Activated CD4-positive, alpha-beta T cell treated with anti-CD3 and anti-CD28 coated beads for 36 hours (primary cell): ENCODE measurements around the gene AMPD3. TPM values are rescaled to one million over a fixed set of nuclear protein-coding genes. Genes with fewer than 3 reads are reported as not detected.

Source experiments
- ATAC-seq: fragments of 200-7000 bp; cut with Tn5 transposase; one replicate; pipeline ENCODE4 v1.10.0; 2021; ENCODE audit warnings: mild to moderate bottlenecking, moderate library complexity
- CTCF ChIA-PET: fragments of 350-600 bp; sonication (Branson Sonifier 250); formaldehyde crosslinking; loops from one replicate; lab custom pipeline; 2021; ENCODE audit warnings: antibody characterized with exemption; lab: Charles Lee
- POLR2A ChIA-PET: fragments of 350-600 bp; sonication (Branson Sonifier 250); formaldehyde crosslinking; loops from one replicate; lab custom pipeline; 2021; ENCODE audit warnings: antibody characterized with exemption, inconsistent platforms; lab: Charles Lee
- DNase-seq: peaks from one replicate; pipeline ENCODE4 v3.0.0-alpha.2; 2020
- H3K27ac Mint-ChIP-seq: one replicate; pipeline ENCODE4 v1.8.0; 2021; ENCODE audit warnings: mixed read lengths
- H3K27me3 Mint-ChIP-seq: one replicate; pipeline ENCODE4 v1.8.0; 2021; ENCODE audit warnings: mixed read lengths
- H3K36me3 Mint-ChIP-seq: one replicate; pipeline ENCODE4 v1.8.0; 2021; ENCODE audit warnings: low read depth, mixed read lengths
- H3K4me1 Mint-ChIP-seq: one replicate; pipeline ENCODE4 v1.8.0; 2021; ENCODE audit warnings: mixed read lengths
- H3K4me3 Mint-ChIP-seq: one replicate; pipeline ENCODE4 v1.8.0; 2021; ENCODE audit warnings: mild to moderate bottlenecking, moderate library complexity, mixed read lengths
- H3K9me3 Mint-ChIP-seq: one replicate; pipeline ENCODE4 v1.8.0; 2021; ENCODE audit warnings: low read depth, mixed read lengths
- intact Hi-C, 2 experiments: fragments of 100-400 bp; cut with DNase I in 1 of 2; cut with micrococcal nuclease in 1 of 2; formaldehyde crosslinking; loops; one replicate each; pipeline versions ENCODE4 v1.14.2 to v1.15.1; 2022 to 2024; cut with DNase I, micrococcal nuclease
- total RNA-seq, 2 experiments: library from RNA; stranded (reverse); gene quantifications; one replicate each; pipeline ENCODE4 v1.2.3, GENCODE V29; 2021

The AMPD3 gene
- total RNA-seq, 2 experiments from 2014 or later, result 26.3 to 27.1 TPM

DNA sequence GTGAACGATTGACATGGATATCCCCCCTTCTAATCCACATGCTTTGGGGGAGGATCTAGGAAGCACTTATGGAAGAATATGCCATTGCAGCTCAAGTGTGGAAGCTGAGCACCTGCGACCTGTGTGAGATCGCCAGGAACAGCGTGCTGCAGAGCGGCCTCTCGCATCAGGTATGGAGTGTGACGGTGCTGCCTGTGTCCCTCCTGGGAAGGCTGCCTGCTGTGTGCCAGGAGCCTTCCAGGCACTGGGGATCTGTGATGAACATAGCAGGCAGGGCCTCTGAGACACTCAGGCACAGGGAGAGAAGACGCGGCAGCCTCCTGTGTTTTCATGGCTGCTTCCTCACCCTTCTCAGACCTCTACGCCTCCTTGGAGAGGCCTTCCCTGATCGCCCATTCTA, 49.4 kb downstream of the AMPD3 start:
- ATAC-seq (no peak), DNase-seq (no peak)
- ChIA-PET POLR2A (no interaction called here), CTCF (interaction anchor here (1.2 kb wide), 1 partner anchor 98 kb away, joined by 4 read pairs; no protein-coding TSS in a partner anchor)
- no peak overlapping the region for H3K27ac Mint-ChIP-seq
- no peaks in the 10 kb centered on the region for H3K4me1 Mint-ChIP-seq
- H3K27me3 Mint-ChIP-seq, result no peaks in the 10 kb centered on the region
- H3K36me3 Mint-ChIP-seq, result peaks cover 29% of the 10 kb centered on the region
- H3K4me3 Mint-ChIP-seq, result no peak overlapping the region
- intact Hi-C loops, result no loop called here
- no peaks in the 10 kb centered on the region for H3K9me3 Mint-ChIP-seq

GRCh38 chr11:10505278-10506007, 50.4 kb downstream of the AMPD3 start:
- H3K4me3 Mint-ChIP-seq, result no peak overlapping the region
- H3K36me3 Mint-ChIP-seq, result peaks cover 21% of the 10 kb centered on the region
- H3K27ac Mint-ChIP-seq, result no peak overlapping the region
- DNase-seq (no peak), ATAC-seq (no peak)
- POLR2A ChIA-PET, result no interaction called here
- H3K9me3 Mint-ChIP-seq, result no peaks in the 10 kb centered on the region
- no peaks in the 10 kb centered on the region for H3K27me3 Mint-ChIP-seq
- intact Hi-C loops, result no loop called here
- H3K4me1 Mint-ChIP-seq, result no peaks in the 10 kb centered on the region
- CTCF ChIA-PET, result interaction anchor here (1.0 to 1.2 kb wide), 3 partner anchors 11 to 99 kb away, joined by 3 to 5 read pairs (median 4); partner anchors contain the start of gene AMPD3

DNA sequence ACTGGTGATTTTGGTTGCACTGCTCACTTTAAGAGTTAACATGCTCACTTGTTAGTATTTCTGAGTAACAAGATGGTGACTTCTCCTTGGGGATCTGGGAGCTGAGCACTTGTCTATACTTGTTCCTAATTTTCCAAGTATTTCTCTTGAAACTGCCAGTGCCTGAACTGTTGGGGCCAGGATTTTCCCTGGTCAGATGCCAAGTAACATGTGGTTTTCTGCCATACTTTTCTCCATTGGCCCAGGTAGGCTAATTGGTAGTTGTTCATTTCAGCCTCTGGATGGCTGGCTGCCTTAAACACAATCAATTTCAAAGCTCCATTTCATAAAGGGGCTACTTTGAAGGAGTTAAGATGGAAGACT, 50.9 kb downstream of the AMPD3 start:
- Mint-ChIP-seq H3K9me3 (no peaks in the 10 kb centered on the region), H3K4me1 (no peaks in the 10 kb centered on the region), H3K4me3 (no peak overlapping the region), H3K36me3 (peaks cover 20% of the 10 kb centered on the region), H3K27ac (no peak overlapping the region), H3K27me3 (no peaks in the 10 kb centered on the region)
- DNase-seq (no peak), ATAC-seq (no peak)
- intact Hi-C loops, result no loop called here
- ChIA-PET POLR2A (no interaction called here), CTCF (interaction anchor here (1.0 kb wide), 2 partner anchors 10 to 51 kb away, joined by 3 to 5 read pairs; partner anchors contain the start of gene AMPD3)

GRCh38 chr11:10511181-10511621, 56.1 kb downstream of the AMPD3 start:
- Mint-ChIP-seq H3K4me3 (no peak overlapping the region), H3K27ac (no peak overlapping the region), H3K4me1 (no peaks in the 10 kb centered on the region), H3K27me3 (no peaks in the 10 kb centered on the region), H3K36me3 (peaks cover 10% of the 10 kb centered on the region), H3K9me3 (no peaks in the 10 kb centered on the region)
- no peak for DNase-seq
- ChIA-PET CTCF (no interaction called here), POLR2A (no interaction called here)
- no peak for ATAC-seq
- intact Hi-C loops, result no loop called here

- Mint-ChIP-seq H3K9me3 (no peaks in the 10 kb centered on the region), H3K36me3 (peaks cover 9% of the 10 kb centered on the region), H3K4me3 (no peak overlapping the region), H3K4me1 (no peaks in the 10 kb centered on the region), H3K27ac (no peak overlapping the region), H3K27me3 (no peaks in the 10 kb centered on the region)
- DNase-seq (no peak), ATAC-seq (no peak)
- ChIA-PET CTCF (interaction anchor here (0.7 to 1.0 kb wide), 2 partner anchors 48 to 140 kb away, joined by 3 read pairs; no protein-coding TSS in a partner anchor), POLR2A (no interaction called here)
- intact Hi-C loops, result no loop called here
Measured at GRCh38 chr11:10514202-10514601, 59.1 kb downstream of the AMPD3 start.

DNA sequence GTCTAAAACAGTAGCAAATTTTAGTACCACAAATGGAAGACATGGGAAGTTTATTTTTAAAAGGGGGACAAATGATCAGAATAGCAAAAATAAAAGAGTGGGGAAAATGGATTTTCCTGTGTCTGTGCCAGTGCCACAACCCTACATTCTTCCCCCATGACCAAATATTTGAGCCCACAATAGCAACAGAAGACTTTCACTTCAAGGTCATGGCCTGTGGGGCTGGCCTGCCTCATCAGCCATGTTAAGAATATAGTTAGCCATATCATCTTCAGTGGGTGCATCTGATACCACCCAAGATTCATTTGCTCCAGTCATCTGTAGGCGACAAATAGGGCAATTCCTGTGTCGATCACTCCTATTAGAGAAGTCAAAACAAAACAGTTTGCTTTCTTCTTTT, 59.6 kb downstream of the AMPD3 start:
- H3K4me1 Mint-ChIP-seq, result no peaks in the 10 kb centered on the region
- CTCF ChIA-PET, result interaction anchor here (0.7 to 1.0 kb wide), 2 partner anchors 47 to 140 kb away, joined by 3 read pairs; no protein-coding TSS in a partner anchor
- H3K36me3 Mint-ChIP-seq, result peaks cover 9% of the 10 kb centered on the region
- no peak for DNase-seq
- H3K9me3 Mint-ChIP-seq, result no peaks in the 10 kb centered on the region
- H3K27me3 Mint-ChIP-seq, result no peaks in the 10 kb centered on the region
- intact Hi-C loops, result no loop called here
- H3K27ac Mint-ChIP-seq, result no peak overlapping the region
- POLR2A ChIA-PET, result no interaction called here
- ATAC-seq, result no peak
- H3K4me3 Mint-ChIP-seq, result no peak overlapping the region

DNA sequence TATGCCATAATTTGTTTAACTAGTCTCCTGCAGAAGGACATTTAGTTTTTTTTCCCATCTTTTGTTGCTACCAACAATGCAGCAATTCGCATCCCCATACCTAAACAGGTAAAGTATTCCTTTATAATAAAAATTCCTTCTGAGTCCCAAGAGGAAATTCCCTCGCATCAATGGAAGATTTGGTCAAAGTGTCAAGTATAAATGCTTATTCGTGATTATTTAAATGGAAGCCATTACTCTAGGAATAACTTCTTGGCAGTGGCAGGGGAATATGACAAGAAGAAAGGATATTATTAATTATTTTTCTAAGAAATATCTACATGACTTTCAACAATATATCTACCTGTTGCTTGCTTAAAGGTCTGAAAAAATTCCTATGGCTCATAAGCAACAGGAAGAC, 60.4 kb downstream of the AMPD3 start:
- H3K27ac Mint-ChIP-seq, result no peak overlapping the region
- no peaks in the 10 kb centered on the region for H3K4me1 Mint-ChIP-seq

GRCh38 chr11:10518123-10518522, 63.1 kb downstream of the AMPD3 start:
- Mint-ChIP-seq H3K27ac (no peak overlapping the region), H3K4me1 (no peaks in the 10 kb centered on the region), H3K36me3 (peaks cover 18% of the 10 kb centered on the region), H3K27me3 (no peaks in the 10 kb centered on the region), H3K4me3 (no peak overlapping the region), H3K9me3 (no peaks in the 10 kb centered on the region)
- DNase-seq, result no peak
- POLR2A ChIA-PET, result no interaction called here
- ATAC-seq, result no peak
- intact Hi-C loops, result no loop called here
- CTCF ChIA-PET, result interaction anchor here (0.7 to 1.9 kb wide), 3 partner anchors 12 to 131 kb away, joined by 3 to 5 read pairs (median 4); no protein-coding TSS in a partner anchor

More for the DNA sequence above, 60.4 kb downstream of the AMPD3 start:
- no peaks in the 10 kb centered on the region for H3K9me3 Mint-ChIP-seq
- POLR2A ChIA-PET, result no interaction called here
- peaks cover 9% of the 10 kb centered on the region for H3K36me3 Mint-ChIP-seq
- CTCF ChIA-PET, result interaction anchor here (1.4 kb wide), 1 partner anchor 139 kb away, joined by 3 read pairs; no protein-coding TSS in a partner anchor
- ATAC-seq (no peak), DNase-seq (no peak)
- intact Hi-C loops, result no loop called here
- H3K27me3 Mint-ChIP-seq, result no peaks in the 10 kb centered on the region
- no peak overlapping the region for H3K4me3 Mint-ChIP-seq

- CTCF ChIA-PET, result interaction anchor here (0.8 to 1.9 kb wide), 3 partner anchors 12 to 113 kb away, joined by 3 to 5 read pairs (median 4); partner anchors contain the start of gene RNF141
Measured at GRCh38 chr11:10518891-10519290, 63.8 kb downstream of the AMPD3 start.

DNA sequence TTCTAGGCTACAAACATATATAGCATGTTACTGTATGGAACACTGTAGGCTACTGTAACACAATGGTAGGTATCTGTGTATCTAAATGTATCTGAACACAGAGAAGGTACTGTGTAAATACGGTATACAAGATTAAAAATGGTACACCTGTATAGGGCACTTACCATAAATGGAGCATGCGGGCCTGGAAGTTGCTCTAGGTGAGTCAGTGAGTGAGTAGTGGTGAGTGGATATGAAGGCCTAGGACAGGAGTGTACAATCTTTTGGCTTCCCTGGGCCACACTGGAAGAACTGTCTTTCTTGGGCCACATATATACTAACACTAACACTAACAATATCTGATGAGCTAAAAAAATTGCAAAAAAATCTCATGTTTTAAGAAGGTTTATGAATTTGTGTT, 64.6 kb downstream of the AMPD3 start:
- ChIA-PET POLR2A (no interaction called here), CTCF (interaction anchor here (0.8 to 1.9 kb wide), 2 partner anchors 11 to 21 kb away, joined by 3 to 5 read pairs; partner anchors contain the start of gene RNF141)
- intact Hi-C loops, result no loop called here
- ATAC-seq (no peak), DNase-seq (no peak)
- Mint-ChIP-seq H3K36me3 (peaks cover 24% of the 10 kb centered on the region), H3K9me3 (no peaks in the 10 kb centered on the region), H3K27me3 (no peaks in the 10 kb centered on the region), H3K4me1 (peaks cover 2% of the 10 kb centered on the region), H3K4me3 (no peak overlapping the region), H3K27ac (no peak overlapping the region)

More at GRCh38 chr11:10518891-10519290, 63.8 kb downstream of the AMPD3 start:
- POLR2A ChIA-PET, result no interaction called here
- Mint-ChIP-seq H3K4me1 (peaks cover 2% of the 10 kb centered on the region), H3K36me3 (peaks cover 21% of the 10 kb centered on the region), H3K9me3 (no peaks in the 10 kb centered on the region), H3K27me3 (no peaks in the 10 kb centered on the region), H3K27ac (no peak overlapping the region), H3K4me3 (no peak overlapping the region)
- ATAC-seq (no peak), DNase-seq (no peak)
- intact Hi-C loops, result no loop called here

DNA sequence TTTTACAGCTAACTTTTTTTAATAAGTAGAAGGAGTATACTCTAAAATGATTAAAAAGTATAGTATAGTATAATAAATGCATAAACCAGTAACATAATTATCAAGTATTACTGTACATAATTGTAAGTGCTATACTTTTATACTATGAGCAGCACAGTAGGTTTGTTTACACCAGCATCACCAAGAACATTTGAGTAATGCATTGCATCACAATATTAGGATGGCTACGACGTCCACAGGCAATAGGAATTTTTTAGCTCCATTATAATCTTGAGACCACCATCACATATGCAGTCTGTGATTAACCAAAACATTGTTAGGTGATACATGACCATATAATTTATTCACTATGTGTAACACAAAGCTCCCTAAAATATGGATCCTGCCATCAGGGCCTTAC, 65.5 kb downstream of the AMPD3 start:
- POLR2A ChIA-PET, result no interaction called here
- ATAC-seq, result no peak

GRCh38 chr11:10522276-10522675, 67.2 kb downstream of the AMPD3 start:
- Mint-ChIP-seq H3K27ac (no peak overlapping the region), H3K27me3 (no peaks in the 10 kb centered on the region), H3K4me1 (peaks cover 16% of the 10 kb centered on the region), H3K9me3 (no peaks in the 10 kb centered on the region), H3K36me3 (peaks cover 37% of the 10 kb centered on the region), H3K4me3 (no peak overlapping the region)
- no peak for DNase-seq
- POLR2A ChIA-PET, result no interaction called here
- no peak for ATAC-seq
- CTCF ChIA-PET, result no interaction called here
- intact Hi-C loops, result no loop called here

More for the DNA sequence above, 65.5 kb downstream of the AMPD3 start:
- CTCF ChIA-PET, result interaction anchor here (0.9 to 2.0 kb wide), 4 partner anchors 14 to 107 kb away, joined by 3 to 9 read pairs (median 4); partner anchors contain the start of gene RNF141
- Mint-ChIP-seq H3K36me3 (peaks cover 28% of the 10 kb centered on the region), H3K4me3 (no peak overlapping the region), H3K4me1 (peaks cover 2% of the 10 kb centered on the region), H3K27me3 (no peaks in the 10 kb centered on the region), H3K9me3 (no peaks in the 10 kb centered on the region), H3K27ac (no peak overlapping the region)
- intact Hi-C loops, result no loop called here
- DNase-seq, result no peak
